Activated CD4-positive, alpha-beta T cell treated with anti-CD3 and anti-CD28 coated beads, Interleukin-10, Interleukin-2, amounts not matched to agents 100 ng/mL and 50 ng/mL, durations not matched to agents 16 hours and 8 hours (primary cell): ENCODE data around the gene NFKBIL1.

ENCODE experiments used
- DNase-seq: peaks from one replicate; pipeline ENCODE4 v3.0.0-alpha.2; 2020

NFKBIL1 gene

DNA sequence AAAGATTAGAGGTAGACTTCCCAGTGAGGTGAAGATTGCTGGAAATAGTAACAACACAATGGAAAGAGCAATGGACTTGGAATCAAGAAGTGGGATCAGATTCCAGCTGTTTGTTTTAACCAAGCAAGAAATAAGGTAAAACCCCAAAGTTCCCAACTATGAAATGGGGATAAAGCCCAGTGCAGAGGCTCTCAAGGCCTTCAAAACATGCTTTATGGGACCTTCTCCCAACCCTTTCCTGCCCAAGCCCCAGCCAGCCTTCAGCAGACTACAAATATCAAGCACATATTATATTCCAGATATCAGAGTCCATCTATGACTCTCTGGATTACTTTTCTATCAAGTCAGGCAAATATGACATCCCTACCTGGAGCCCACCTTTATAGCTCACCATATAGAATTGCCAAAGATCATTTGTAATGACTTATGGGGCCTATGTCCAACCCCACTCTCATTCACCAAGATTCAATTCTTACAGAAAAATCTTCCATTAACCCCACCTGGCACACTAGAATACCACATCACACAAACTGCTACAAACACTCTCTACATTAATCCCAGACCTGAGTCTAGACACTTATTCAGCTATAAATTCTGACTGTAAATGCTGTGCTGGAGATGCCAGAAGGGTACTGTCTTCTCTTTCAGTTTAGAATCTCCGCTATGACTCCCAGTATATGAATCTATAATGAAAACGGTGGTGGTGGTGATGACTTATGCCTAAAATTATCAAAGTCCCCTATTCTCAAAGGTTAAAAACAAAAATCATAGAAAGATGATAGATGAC is 11.7 kb upstream of the NFKBIL1 start:
- no peak for DNase-seq

DNA sequence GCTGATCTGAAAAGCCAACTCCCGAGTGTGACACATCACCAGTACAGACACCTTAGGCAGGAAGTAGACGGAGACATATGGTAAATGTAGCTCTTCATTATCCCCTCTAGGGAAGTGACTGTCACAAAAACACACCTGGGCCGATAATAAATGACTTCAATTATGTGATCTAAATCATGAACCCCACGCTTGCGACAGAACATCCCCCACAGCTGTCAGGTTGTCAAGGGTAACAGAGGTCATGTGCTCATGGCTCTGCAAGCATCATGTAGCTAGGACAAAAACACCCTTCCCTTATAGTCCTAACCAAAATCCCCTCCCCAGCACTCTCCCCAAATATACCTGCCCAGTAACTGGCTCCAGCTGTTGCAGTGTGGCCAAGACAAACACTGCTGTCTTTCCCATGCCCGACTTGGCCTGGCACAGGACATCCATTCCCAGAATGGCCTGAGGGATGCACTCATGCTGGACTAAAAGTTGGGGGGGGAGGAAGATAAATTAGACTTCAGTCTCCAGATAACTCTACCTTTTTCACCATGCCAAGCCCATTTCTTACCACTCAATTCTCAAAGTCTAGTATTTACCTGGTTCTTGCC is 8.5 kb upstream of the NFKBIL1 start:
- DNase-seq = no peak

DNA sequence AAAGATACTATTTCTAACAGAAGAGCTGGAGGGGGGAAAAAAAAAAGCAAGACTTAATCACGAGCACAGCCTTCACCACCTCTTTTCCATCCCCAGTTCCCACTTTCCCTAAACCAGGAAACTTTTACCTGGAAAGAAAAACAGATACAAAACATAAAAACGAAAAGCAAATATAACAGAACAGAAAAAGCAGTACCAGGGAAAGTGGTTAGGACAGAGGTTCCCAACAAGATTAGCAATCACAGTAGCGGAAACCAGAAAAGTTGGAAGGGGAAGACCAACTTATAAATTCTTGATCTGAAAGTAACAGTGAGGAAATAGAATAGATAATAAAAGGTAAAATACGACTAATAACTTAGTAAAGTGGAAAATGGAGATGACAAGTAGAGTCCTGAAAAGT is 6.8 kb upstream of the NFKBIL1 start:
- no peak for DNase-seq

DNA sequence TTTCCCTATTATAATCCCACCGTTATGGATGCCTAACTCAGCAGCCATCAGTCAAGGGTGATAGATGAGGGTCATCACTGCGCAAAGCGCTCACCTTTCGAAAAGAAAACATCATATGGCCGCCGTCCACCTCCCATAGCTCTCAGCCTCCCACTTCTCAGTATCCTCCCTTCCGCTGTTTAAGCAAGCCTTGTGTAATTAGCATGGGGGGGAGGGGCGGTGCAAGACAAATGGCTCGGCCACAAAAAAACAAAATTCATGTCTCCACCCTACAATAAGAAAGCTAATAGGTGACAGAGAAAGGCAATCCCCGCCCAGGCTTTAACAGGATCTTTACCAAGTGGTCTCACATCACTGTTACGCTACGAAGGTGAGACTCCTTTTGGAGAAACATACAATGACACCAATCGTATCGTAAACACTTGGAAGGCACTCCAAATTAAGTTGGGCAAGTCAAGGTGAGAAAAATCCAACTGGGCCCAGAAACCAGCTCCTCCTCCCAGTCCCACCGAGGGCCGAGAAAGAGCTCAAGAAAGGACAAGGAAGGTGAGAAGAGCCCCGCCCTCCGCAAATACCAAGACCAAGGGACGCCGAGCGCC is 6.2 kb upstream of the NFKBIL1 start:
- DNase-seq = peak; percentile 76

DNA sequence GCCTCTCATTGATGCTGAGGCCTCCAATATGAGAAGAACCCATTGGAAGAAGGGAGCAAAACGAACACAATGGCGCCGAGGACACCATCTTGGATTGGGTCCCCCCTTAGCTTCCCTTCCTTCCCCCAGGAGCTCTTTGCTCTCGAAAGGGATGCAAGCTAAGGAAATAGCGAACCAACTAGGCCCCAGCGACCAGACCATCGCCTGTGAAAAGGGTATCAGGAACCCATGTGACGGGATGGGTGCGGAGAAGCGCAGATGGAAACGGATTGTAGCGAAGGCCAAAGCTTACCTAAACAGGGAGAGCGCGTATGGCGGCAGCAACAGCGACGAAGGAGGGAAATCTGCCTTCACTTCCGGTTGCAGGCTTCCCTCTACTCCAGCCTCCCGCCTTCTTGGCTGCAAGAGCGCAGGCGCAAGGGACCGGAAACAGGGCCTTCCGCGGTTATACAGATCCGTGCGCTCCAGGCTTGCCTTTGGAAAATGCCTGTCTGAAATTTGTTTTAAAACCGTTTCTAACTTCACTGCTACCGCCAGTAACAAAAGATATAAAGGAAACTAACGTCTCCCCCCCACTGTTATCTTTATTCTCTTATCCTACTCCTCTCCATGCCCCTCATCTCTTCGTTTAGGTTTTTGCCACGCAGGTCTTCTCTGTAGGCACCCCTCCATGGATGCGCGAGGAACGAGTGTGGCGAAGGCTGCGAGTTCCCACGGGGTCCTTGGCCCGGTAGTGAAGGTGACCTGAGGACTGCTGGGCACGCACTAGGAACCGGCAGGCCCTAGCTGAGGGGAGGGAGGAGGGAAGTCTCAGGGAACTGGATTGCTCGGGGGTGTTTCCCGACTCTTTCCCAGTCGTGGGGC is 5.5 kb upstream of the NFKBIL1 start, which contains the start of gene DDX39B:
TSS of gene DDX39B (minus strand) at position 346 of the 864 bp plus-strand sequence. CDS start 1,471 bp downstream, outside the sequence.
- DNase-seq = peak; percentile 98

DNA sequence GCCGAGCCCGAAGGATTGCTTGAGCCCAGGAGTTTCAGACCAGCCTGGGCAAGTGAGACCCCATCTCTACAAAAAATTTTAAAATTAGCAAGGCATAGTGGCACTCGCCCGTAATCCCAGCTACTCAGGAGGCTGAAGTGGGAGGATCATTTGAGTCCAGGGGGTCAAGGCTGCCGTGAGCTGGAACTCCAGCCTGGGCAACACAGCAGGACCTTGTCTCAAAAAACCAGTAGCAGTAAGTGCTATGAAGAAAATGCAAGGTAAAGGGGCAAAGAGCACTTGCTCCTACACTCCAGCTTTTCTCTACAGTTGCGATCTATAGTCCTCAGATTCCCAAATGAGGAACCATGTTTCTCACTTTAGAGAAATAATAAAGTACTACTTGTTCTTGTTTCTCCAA is 3.8 kb upstream of the NFKBIL1 start:
- no peak for DNase-seq

DNA sequence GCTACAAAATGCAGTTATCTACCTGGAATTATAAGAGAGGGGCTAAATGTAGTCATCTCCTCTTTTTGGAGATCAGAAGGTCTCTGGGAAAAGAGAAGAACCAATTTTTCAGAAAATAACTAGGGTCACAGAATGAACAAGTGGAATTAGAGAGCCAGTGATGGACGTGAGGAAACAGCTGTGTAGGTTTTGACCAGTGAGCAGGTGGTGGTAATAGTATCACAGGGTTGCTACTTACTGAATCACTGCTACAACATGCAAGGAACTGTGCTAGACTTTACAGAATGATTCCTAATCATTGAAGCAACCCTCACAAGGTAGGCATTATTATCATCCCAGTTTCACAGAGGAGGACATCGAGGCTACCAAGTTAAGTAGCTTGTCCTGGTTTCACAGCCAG is 2.7 kb upstream of the NFKBIL1 start:
- no peak for DNase-seq

DNA sequence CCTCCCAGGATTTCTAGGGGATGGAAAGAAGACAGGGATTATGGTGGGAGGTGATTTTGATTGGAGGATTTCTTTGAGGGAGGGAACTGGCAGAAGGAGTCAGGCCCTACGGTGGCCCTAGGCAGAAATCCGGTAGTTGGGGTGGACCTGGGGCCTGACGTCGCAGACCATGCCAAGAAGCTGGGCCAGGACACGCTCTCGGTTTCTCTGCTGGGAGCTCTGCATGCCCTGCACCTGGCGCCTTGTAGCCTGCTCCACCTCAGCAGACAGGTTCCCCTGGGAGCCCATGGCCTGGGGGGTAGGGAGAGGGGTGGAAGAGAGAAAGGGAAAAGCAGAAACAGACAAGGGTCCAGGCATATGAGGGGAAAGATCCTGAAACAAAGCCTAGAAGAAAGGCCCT is 2.1 kb upstream of the NFKBIL1 start:
- no peak for DNase-seq

DNA sequence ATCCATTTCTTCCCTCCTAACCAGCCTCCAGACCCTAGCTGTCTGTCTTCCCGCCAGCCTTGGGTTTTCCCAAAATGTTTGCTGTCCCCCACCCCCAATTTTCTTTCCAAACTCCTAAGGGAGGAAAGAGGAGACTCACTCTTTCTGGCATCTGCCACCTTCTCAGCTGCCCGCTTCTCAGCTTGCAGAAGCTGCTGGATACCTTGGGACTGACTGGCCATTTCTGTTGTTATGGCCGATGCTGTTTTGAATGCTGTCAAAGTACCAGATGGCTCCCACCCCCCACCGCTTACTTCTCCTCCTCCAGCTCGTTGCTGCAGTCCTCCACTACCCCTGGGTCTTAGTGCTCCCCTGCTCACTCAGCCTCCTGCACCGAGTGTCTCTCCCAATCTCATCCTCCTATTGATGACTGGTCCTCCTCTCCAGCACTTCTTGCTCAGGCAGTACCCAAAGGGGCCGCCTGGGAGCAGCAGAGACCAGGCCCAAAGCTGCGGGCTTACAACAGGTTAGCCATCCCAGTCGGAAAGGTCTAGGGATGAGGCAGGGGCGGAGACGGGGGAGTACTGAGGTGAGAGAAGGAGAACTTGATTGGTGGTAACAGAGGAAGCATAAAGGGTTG is 960 bp upstream of the NFKBIL1 start, which contains the start of gene ATP6V1G2:
TSS of gene ATP6V1G2 (minus strand) at position 270 of the 619 bp plus-strand sequence. CDS start at position 221, 49 bp downstream.
- DNase-seq = peak; percentile 95

DNA sequence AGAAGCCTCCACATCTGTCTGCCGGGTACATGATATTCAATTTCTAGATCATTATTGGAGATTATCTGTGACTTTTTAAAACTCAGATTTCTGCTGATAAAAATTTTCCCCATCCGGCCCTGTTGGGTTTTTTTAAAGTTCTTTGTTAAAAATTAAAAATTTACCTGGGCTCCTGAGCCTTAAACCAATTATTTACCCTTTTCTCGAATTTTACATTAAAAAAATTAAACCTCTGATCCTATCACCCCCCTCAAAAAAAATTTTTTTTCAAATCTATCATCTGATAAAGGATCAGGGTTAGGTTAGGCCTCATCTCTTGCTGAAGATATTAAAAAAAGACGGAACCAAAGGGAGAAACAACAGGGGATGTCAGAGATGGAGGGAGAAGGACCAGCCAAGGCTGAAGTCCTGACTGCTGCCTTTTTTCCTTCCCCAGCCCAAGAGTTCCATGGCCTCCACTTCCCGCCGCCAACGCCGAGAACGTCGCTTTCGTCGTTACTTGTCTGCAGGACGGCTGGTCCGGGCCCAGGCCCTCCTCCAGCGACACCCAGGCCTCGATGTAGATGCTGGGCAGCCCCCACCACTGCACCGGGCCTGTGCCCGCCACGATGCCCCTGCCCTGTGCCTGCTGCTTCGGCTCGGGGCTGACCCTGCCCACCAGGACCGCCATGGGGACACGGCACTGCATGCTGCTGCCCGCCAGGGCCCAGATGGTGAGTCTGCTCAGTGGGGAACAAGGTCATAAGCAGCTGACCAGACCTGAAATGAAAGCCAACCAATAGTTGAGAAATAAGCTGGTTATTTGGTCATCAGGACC is 527 bp downstream of the NFKBIL1 start:
- DNase-seq = no peak

DNA sequence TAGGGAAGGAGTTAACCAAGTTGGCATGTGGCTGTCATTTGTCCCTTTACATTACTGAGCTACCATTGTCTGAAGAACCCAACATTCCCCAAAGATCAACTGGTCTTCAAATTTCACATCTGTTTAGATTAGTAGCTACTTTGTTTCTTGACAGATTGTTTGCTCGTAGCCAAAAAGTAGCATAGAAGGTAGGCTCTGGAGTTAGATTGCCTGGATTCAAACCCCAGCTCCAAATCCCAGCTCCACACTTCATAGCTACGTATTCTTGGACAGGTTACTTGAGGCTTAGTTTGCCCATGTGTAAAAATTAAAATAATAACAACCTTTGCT is 1.1 kb downstream of the NFKBIL1 start:
- DNase-seq = no peak

DNA sequence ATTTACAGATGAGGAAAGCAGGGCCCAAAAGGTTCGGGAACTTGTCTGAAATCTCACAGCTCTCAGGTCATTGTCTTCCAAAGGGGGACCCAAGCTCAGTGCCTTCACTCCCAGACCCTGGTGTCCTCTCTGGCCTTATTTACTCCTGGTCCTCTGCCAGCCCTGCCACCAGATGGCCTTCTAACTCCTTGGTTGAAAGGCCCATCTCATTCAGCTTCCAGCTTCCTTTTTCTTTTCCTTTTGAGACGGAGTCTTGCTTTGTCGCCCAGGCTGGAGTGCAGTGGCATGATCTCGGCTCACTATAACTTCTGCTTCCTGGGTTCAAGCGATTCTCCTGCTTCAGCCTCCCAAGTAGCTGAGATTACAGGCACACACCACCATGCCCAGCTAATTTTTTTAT is 4.0 kb downstream of the NFKBIL1 start:
- peak; percentile 85 for DNase-seq

DNA sequence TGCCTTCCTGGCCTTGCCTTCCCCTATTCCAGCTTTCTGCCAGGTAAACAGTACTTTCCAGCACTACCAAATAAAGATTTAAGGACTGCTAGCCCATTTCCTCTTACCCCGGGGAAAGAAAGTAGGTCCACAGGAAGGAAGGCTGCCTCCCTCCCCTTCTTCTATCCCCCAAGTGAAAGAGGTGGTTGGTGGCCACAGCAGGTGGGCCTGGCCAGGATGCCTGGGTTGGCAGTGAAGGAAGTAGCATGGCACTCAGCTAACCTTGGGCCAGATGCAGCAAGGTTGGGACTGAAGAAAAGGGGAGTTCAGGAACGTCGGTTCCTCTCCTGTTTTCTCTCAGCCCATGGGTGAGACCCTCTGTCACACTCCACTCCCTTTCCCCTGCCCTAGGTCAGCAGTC is 8.9 kb downstream of the NFKBIL1 start:
- DNase-seq = no peak

DNA sequence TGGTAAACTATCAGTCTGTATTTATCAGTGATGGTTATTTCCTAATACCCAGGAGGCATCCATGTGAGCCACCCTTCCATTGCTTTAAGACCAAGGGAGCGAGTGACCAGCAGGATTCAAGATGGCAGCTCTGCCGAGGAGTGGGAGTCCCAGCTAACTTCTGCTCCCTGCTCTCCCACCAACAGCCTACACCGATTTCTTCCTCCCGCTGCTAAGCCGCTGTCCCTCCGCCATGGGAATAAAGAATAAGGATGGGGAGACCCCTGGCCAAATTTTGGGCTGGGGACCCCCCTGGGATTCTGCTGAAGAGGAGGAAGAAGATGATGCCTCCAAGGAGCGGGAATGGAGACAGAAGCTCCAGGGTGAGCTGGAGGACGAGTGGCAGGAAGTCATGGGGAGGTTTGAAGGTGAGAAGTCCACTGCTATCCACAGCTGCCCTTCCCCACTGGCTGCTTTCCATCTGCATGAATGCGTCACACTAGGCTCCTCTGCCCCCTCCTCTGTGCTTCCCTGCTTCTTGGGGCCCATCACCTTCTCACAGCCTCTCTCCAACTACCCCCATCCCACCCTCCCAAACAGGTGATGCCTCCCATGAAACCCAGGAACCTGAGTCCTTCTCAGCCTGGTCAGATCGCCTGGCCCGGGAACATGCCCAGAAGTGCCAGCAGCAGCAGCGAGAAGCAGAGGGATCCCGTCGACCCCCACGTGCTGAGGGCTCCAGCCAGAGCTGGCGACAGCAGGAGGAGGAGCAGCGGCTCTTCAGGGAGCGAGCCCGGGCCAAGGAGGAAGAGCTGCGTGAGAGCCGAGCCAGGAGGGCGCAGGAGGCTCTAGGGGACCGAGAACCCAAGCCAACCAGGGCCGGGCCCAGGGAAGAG is 10.3 kb downstream of the NFKBIL1 start:
- DNase-seq = no peak

DNA sequence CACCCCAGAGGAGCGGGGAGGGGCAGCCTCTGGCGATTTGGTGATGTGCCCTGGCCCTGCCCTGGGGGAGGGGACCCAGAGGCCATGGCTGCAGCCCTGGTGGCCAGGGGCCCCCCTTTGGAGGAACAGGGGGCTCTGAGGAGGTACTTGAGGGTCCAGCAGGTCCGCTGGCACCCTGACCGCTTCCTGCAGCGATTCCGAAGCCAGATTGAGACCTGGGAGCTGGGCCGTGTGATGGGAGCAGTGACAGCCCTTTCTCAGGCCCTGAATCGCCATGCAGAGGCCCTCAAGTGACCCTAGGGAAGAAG is 10.9 kb downstream of the NFKBIL1 start:
- no peak for DNase-seq

DNA sequence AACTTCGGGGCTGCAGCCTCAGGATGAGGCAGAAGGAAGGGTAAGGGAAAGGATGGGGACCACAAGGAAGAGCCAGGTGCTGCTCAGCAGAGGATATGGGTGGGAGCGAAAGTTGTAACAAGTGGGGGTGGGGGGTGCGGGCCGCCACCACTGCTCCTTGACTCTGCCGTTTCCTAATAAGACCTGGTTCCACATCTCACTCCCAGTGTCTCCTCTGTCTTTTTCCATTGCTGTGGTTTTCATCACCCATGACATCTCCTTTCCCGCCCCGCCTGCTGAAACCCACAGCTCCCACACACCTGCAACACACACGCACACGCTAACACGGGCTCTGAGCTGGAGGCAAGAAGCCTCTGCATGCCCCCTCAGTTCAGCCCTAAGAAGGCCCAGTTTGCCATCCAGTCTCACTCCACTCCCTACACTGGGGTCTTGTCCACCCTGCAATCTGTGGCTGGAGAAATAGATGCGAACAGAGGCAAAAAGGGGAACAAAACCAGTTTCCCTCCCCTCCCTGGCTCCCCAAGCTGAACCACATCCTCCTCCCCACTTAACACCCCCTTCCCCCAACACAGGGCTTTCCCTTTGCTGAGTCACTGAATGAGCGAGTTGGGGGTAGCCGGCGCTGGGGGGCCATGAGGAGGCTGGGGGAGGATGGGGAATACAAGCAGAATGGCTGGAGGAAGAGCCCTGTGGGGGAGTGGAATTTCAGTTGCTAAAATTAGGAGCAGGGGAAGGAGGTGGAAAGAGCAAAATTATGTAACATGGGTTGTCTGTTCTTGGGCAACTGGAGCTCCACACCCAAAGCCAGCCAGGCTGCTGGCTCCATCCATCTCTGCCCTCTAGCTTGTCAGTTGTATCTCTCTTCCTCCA is 11.5 kb downstream of the NFKBIL1 start:
- peak; percentile 81 for DNase-seq

DNA sequence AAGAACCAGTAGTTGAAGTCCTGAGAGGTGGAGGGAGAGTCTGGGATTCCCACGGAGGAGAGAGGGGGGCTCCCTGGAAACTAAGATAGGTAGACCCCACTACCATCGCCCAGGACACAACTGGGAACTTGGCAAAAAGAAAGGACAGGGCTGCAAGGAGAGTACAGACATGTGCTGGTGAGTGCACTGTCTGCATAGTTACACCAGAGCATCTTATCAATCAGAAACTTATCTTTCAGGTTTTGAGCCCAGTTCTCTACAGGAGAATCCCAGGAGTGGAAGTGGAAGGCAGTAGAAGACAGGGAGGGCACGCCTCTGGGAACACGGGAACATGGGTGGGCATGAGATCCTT is 12.2 kb downstream of the NFKBIL1 start:
- DNase-seq = no peak

DNA sequence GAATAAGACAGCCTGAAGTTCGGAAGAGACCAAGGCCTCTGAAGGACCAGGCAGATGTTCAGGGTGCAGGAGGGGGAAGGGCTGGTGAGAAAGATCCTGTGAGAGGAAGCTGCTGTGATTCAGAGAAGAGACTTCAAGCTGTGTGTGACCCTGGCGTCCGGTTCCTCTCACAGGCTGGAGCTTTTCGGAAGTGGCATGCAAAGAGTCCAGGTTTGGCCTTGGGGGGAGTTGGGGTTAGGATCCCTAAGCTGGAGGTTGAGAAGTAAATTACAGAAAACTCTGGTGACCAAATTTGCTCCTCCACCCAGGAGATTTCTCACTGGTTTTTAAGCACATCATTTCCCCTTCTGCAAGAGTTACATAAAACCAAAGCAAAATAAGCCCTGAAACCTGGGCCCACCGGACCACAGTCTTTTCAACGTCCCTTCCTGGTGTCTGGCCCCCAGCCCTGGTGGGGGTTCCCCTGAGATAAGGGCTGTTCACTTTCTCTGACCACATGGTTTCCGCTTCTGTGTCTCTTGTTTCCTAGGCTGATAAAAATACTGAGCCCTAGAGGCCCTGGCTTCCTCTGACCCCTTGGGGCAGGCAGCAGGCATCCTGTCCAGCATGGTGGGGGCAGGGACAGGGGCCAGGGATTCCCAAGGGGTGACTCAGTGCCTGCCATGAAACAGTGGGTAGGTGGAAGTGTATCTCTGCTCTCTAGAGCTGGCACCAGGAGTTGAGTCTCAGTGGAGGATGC is 12.7 kb downstream of the NFKBIL1 start:
- DNase-seq = peak; percentile 89

DNA sequence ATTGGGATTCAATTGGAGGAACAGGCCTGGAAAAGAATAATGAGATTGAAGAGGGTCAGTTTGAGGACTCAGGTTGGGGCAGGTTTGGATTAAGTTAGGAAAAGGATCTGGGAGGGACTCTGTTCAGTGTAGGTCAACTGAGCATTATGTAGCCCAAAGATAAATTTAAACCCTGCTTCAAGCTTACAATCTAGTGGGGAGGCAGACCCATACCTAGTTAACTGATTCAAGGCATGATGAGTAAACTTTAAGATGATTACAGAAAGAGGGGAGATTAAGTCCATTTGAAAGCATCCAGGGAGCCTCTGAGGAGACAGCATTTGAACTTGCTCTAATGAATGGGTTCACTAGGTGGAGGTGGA is 13.3 kb downstream of the NFKBIL1 start:
- no peak for DNase-seq
